RWPE2 (cell line): ENCODE measurements around the gene FOXF1.

Experiments used
- ATAC-seq: fragments of 200-7000 bp; cut with Tn5 transposase; 3 replicates; pipeline ENCODE4 v1.9.1; 2021; ENCODE audit warnings: low read depth
- DNase-seq: peaks from one replicate; pipeline ENCODE4 v3.0.0-alpha.2; 2020; ENCODE audit warnings: low spot score
- H3K27ac ChIP-seq: fragments of 450-650 bp; 2 replicates; pipeline ENCODE4 v1.5.1; 2017; ENCODE audit warnings: mild to moderate bottlenecking; ENCODE audit not compliant: poor library complexity, severe bottlenecking
- H3K27me3 ChIP-seq: fragments of 250-450 bp; sonication (Bioruptor Pico); 2 replicates; pipeline ENCODE4 v1.5.1; 2021; ENCODE audit warnings: mild to moderate bottlenecking, moderate library complexity; ENCODE audit not compliant: insufficient read depth, poor library complexity, severe bottlenecking
- H3K36me3 ChIP-seq: fragments of 250-450 bp; sonication (Bioruptor Pico); 2 replicates; pipeline ENCODE4 v1.5.1; 2020; ENCODE audit warnings: low read depth, mild to moderate bottlenecking, moderate library complexity
- H3K4me1 ChIP-seq: fragments of 250-450 bp; sonication (Bioruptor Pico); 2 replicates; pipeline ENCODE4 v1.5.1; 2021; ENCODE audit warnings: mild to moderate bottlenecking, moderate library complexity; ENCODE audit not compliant: insufficient read depth, poor library complexity, severe bottlenecking
- H3K4me3 ChIP-seq: fragments of 250-450 bp; sonication (Bioruptor Pico); 2 replicates; pipeline ENCODE4 v1.5.1; 2021; ENCODE audit warnings: mild to moderate bottlenecking, moderate library complexity; ENCODE audit not compliant: severe bottlenecking
- H3K9me3 ChIP-seq: fragments of 250-450 bp; sonication (Bioruptor Pico); 2 replicates; pipeline ENCODE4 v1.5.1; 2021; ENCODE audit warnings: mild to moderate bottlenecking, moderate library complexity; ENCODE audit not compliant: severe bottlenecking
- CTCF ChIP-seq: fragments of 450-650 bp; IDR thresholded peaks from one replicate; pipeline ENCODE4 v1.5.1; 2017; ENCODE audit warnings: mild to moderate bottlenecking, moderate library complexity; ENCODE audit not compliant: poor library complexity, severe bottlenecking

The FOXF1 gene

GRCh38 chr16:86546638-86547013, 36.3 kb downstream of the FOXF1 start:
- ATAC-seq: no peak
- no peak overlapping the region for H3K27ac ChIP-seq
- H3K4me1 ChIP-seq: no peaks in the 10 kb centered on the region
- DNase-seq: no peak
- H3K27me3 ChIP-seq: no peaks in the 10 kb centered on the region
- H3K9me3 ChIP-seq: no peaks in the 10 kb centered on the region
- H3K4me3 ChIP-seq: no peak overlapping the region
- H3K36me3 ChIP-seq: peaks cover 69% of the 10 kb centered on the region
- no peak for TF ChIP-seq CTCF

- H3K4me3 ChIP-seq: no peak overlapping the region
- no peaks in the 10 kb centered on the region for H3K4me1 ChIP-seq
- H3K9me3 ChIP-seq: no peaks in the 10 kb centered on the region
- H3K36me3 ChIP-seq: peaks cover 72% of the 10 kb centered on the region
- DNase-seq (no peak), ATAC-seq (no peak)
- TF ChIP-seq CTCF: no peak
- H3K27ac ChIP-seq: no peak overlapping the region
- no peaks in the 10 kb centered on the region for H3K27me3 ChIP-seq
These were observed 37.0 kb downstream of the FOXF1 start for GRCh38 chr16:86547286-86547685.

GRCh38 chr16:86549076-86549892, 39.0 kb downstream of the FOXF1 start:
- ATAC-seq: no peak
- H3K36me3 ChIP-seq: peaks cover 66% of the 10 kb centered on the region

GRCh38 chr16:86549893-86550190, 39.5 kb downstream of the FOXF1 start:
- no peak for TF ChIP-seq CTCF
- Histone ChIP-seq H3K4me1 (peaks cover 4% of the 10 kb centered on the region), H3K9me3 (no peaks in the 10 kb centered on the region), H3K36me3 (peaks cover 63% of the 10 kb centered on the region), H3K27ac (no peak overlapping the region), H3K27me3 (no peaks in the 10 kb centered on the region), H3K4me3 (no peak overlapping the region)
- DNase-seq (no peak), ATAC-seq (no peak)

More at GRCh38 chr16:86549076-86549892, 39.0 kb downstream of the FOXF1 start:
- H3K27me3 ChIP-seq: no peaks in the 10 kb centered on the region
- H3K4me1 ChIP-seq: peaks cover 4% of the 10 kb centered on the region
- no peak overlapping the region for H3K27ac ChIP-seq
- no peaks in the 10 kb centered on the region for H3K9me3 ChIP-seq
- DNase-seq: no peak
- no peak overlapping the region for H3K4me3 ChIP-seq
- TF ChIP-seq CTCF: no peak

- H3K4me3 ChIP-seq: no peak overlapping the region
- H3K4me1 ChIP-seq: peaks cover 4% of the 10 kb centered on the region
- no peak overlapping the region for H3K27ac ChIP-seq
- DNase-seq (no peak), ATAC-seq (no peak)
- no peaks in the 10 kb centered on the region for H3K27me3 ChIP-seq
- no peaks in the 10 kb centered on the region for H3K9me3 ChIP-seq
- H3K36me3 ChIP-seq: peaks cover 60% of the 10 kb centered on the region
- no peak for TF ChIP-seq CTCF
These were observed 40.0 kb downstream of the FOXF1 start for GRCh38 chr16:86550281-86550680.
